DMS53 treated with DMSO at 0.1 percent for 48 hours (cell line): ENCODE data around the gene WDR62.

Experiments
- DNase-seq: peaks from one replicate; lab custom pipeline; 2025; ENCODE audit not compliant: unreplicated experiment; lab: John Stamatoyannopoulos, UW

The WDR62 gene

GRCh38 chr19:36054733-36055686 is at the start of gene WDR62:
WDR62 (plus strand) TSS chr19:36054897; CDS start chr19:36054972, 75 bp downstream.
- peak; percentile 97 for DNase-seq

GRCh38 chr19:36006955-36007354 is 47.7 kb upstream of the WDR62 start:
- DNase-seq, result no peak

GRCh38 chr19:36008336-36008978 is 46.2 kb upstream of the WDR62 start, which contains the start of gene SYNE4:
SYNE4 (minus strand) TSS chr19:36008813; CDS start chr19:36008681, 132 bp downstream.
- DNase-seq, result peak; percentile 89

GRCh38 chr19:36009220-36009619 is 45.5 kb upstream of the WDR62 start:
- DNase-seq, result peak; percentile 77

- DNase-seq, result no peak
These were observed 44.9 kb upstream of the WDR62 start for GRCh38 chr19:36009633-36010379.

GRCh38 chr19:36010402-36010801 is 44.3 kb upstream of the WDR62 start:
- no peak for DNase-seq

- no peak for DNase-seq
These were observed 41.3 kb upstream of the WDR62 start for GRCh38 chr19:36013280-36014011.

GRCh38 chr19:36014012-36014924 is 40.4 kb upstream of the WDR62 start, which contains the start of gene ALKBH6:
ALKBH6 (minus strand) TSS chr19:36014213; CDS start chr19:36013397, 816 bp downstream.
- DNase-seq, result peak; percentile 100

GRCh38 chr19:36019061-36019670 is 35.5 kb upstream of the WDR62 start:
- DNase-seq, result no peak

- no peak for DNase-seq
These were observed 31.3 kb upstream of the WDR62 start for GRCh38 chr19:36023432-36023831.

GRCh38 chr19:36025541-36025940 is 29.2 kb upstream of the WDR62 start:
- DNase-seq, result no peak

- no peak for DNase-seq
These were observed 28.4 kb upstream of the WDR62 start for GRCh38 chr19:36026091-36026876.

- DNase-seq, result no peak
These were observed 27.0 kb upstream of the WDR62 start for GRCh38 chr19:36027696-36028095.

- DNase-seq, result no peak
These were observed 26.2 kb upstream of the WDR62 start for GRCh38 chr19:36028313-36029041.

- DNase-seq, result peak; percentile 8
These were observed 24.2 kb upstream of the WDR62 start for GRCh38 chr19:36030264-36031148.

GRCh38 chr19:36031308-36031707 is 23.4 kb upstream of the WDR62 start:
- no peak for DNase-seq
